GM10266 (cell line): ENCODE results near the gene AHCYL1.

Experiments used
- DNase-seq: peaks from one replicate; pipeline ENCODE4 v3.0.0; 2012; ENCODE audit errors: extremely low spot score
- TF ChIP-seq, protein P1 (sequence below): IDR thresholded peaks from 2 replicates; pipeline ENCODE4 v1.5.1; 2012; ENCODE audit warnings: mild to moderate bottlenecking, low read depth; ENCODE audit not compliant: control insufficient read depth, insufficient read depth; ENCODE audit errors: missing control alignments

Gene AHCYL1

DNA sequence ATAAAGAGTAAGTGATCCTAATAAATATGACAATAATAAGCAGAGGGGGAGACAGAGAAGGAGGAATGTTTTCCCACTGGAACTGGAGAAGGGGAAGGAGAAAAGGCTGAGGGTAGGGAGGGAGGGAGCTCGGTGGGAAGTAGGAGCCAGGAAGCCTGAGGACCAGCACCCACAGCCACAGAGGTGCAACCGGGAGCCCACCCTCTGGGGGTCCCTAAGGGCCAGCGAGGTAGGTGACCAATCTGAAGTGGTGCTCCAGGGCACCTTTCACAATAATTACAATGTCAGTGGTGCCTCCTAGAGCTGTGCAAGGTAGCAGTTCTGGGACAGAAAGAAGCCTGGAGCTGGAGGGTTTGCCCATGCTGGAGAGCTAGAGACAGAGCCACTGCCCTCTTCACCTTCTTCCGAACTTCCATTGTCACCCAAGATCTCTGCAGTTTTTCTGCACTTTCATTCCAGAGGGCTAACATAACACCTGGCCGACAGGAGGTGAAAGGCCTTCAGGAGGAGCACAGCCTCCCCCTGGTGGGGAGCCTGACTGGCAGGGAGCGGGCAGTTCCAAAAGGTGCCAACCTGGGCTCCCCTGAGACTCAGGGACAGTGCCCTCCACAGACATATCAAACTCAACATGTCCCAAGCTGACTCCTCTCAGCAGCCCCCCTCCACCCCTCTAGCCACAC lies 4.1 kb upstream of the AHCYL1 start:
- DNase-seq: no peak
- TF ChIP-seq, protein P1, sequence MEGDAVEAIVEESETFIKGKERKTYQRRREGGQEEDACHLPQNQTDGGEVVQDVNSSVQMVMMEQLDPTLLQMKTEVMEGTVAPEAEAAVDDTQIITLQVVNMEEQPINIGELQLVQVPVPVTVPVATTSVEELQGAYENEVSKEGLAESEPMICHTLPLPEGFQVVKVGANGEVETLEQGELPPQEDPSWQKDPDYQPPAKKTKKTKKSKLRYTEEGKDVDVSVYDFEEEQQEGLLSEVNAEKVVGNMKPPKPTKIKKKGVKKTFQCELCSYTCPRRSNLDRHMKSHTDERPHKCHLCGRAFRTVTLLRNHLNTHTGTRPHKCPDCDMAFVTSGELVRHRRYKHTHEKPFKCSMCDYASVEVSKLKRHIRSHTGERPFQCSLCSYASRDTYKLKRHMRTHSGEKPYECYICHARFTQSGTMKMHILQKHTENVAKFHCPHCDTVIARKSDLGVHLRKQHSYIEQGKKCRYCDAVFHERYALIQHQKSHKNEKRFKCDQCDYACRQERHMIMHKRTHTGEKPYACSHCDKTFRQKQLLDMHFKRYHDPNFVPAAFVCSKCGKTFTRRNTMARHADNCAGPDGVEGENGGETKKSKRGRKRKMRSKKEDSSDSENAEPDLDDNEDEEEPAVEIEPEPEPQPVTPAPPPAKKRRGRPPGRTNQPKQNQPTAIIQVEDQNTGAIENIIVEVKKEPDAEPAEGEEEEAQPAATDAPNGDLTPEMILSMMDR: peak; percentile 56

DNA sequence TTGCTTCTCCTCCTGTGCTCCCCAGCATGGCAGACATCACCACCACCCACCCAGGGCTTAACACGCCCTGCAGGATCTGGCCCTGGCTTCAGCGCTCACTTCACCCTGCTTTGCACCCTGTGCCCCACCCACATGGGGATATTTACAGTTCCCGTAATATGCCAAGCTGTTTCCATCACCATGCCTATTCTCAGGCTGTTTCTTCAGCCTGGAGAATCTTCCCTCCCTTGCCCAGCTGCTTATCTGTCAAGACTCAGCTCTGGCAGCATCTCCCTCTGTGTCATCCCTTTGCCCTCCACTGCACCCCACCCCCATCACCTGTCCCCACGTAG lies 3.6 kb upstream of the AHCYL1 start:
- TF ChIP-seq, protein P1: no peak
- no peak for DNase-seq

DNA sequence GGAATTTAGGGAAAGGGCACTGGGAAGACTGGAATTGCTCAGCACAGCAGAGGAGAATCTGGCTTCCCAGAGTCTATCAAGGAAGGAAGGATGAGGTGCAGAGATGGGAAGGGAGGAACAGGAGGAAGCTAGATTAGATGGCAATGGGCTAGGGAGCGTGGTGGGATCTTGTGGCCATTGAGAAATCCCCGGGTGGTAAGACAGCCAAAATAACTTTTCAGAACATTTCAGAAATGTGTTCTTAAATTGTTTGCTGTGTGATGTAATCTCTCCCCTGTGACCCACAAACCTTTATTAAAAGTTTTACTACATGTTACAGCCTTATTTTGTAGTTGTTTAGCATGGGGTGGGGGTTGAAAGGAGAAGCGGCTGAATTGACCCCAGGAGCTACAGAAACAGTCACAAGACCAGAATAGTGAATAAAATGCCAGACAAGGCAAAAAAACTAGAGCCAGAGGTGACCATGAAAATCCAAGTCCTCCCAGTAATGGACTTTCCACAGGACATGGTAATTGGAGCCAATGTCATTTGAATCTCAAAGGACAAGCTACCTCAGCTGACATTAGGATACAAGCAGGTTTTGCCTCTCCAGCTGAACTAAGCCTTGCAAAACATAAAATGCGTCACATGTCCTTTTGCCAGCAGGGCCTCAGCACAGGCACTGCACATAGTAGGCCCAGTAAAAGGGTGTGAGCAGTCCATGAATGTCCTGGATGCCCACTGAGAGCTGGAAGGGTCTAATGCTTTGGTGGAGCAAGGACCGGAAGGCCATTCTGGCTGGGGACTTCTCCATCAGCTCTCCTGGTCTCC lies 980 bp upstream of the AHCYL1 start:
- no peak for DNase-seq
- TF ChIP-seq, protein P1: no peak

DNA sequence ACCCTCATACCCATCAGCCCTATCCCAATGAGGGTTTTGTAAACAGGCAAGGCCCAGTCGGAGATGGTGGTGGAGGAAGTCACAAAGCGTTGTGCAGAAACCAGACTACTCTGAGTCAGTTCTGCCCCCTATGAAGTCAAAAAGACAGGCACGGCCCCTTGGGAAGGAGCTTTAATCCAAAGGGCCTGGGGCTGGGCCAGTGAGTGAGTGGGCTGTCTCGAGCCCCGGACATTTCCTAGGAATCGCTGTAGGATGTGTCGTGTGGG lies 442 bp upstream of the AHCYL1 start:
- no peak for DNase-seq
- TF ChIP-seq, protein P1: no peak

DNA sequence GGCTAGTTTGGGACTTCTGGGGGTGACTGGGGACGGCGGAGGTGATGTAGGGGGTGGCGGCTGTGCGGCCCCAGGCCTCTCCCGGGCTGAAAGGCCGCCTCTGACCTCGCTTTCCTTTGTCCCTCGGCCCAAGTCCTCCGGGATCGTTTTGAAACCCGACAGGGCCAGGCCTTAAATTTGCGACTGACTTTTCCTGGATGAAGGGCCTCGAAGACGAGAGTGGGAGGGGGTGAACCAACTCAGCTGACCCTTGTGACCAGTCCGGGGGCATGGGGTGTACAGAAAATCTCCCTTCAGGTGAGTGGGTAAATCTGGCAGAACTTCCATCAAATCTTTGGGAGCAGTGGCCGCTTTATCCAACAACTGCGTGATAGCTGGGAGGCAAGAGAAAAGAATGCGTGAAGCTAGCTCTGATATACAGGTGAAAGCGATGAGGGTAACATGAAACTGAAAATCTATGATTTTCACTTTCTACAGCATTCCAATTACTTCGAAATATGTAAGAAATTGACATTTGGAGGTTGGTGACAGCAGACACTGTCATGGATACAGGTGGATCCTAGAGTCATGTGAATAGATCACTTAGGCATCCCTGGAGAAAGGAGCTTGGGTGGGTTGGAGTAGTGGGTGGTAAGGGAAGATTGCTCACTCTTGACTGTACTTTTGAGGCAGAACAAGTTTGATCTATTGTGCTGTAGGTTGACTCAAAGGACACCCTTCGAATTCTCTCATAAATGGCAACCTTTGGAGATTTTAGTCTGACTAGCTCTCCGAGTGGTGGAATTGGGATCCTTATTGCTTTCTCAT lies 885 bp downstream of the AHCYL1 start:
- no peak for DNase-seq
- TF ChIP-seq, protein P1: no peak

DNA sequence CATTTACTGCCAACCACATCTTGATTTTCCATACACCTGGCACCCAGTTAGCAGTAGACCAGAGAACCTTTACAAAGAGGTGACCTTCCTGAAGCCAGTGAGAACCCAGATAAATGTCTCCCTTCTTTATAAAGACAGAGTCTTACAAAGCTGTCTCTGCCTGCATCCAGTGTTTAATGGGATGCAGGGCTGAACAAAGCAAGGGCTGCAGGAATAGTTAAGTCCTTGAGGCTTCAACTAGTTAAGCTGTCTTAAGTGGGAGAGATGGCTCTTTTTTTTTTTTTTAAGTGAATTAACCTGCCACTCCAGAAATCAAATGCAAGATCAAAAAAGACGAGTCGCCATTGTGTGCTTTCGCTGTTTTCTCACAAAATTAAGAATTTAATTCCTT lies 1.5 kb downstream of the AHCYL1 start:
- TF ChIP-seq, protein P1: no peak
- DNase-seq: no peak
